T-helper 1 cell treated with Interleukin-12 subunit alpha and Interleukin-12 subunit beta and Interleukin-4 antibody, amounts not matched to agents 30 μg/mL and 1 μg/mL, for 36 hours (primary cell): Measurements from ENCODE around the gene NEIL1.

Experiments used
- H3K27ac Mint-ChIP-seq: one replicate; pipeline ENCODE4 v1.8.0; 2021; ENCODE audit warnings: mild to moderate bottlenecking, mixed read lengths
- H3K27me3 Mint-ChIP-seq: one replicate; pipeline ENCODE4 v1.8.0; 2021; ENCODE audit warnings: low read depth, mixed read lengths
- H3K36me3 Mint-ChIP-seq: one replicate; pipeline ENCODE4 v1.8.0; 2021; ENCODE audit warnings: low read depth, mixed read lengths
- H3K4me1 Mint-ChIP-seq: one replicate; pipeline ENCODE4 v1.8.0; 2021; ENCODE audit warnings: low read depth, mixed read lengths
- H3K4me3 Mint-ChIP-seq: one replicate; pipeline ENCODE4 v1.8.0; 2021; ENCODE audit warnings: mild to moderate bottlenecking, moderate library complexity, mixed read lengths
- H3K9me3 Mint-ChIP-seq: one replicate; pipeline ENCODE4 v1.8.0; 2021; ENCODE audit warnings: mixed read lengths

The NEIL1 gene

DNA sequence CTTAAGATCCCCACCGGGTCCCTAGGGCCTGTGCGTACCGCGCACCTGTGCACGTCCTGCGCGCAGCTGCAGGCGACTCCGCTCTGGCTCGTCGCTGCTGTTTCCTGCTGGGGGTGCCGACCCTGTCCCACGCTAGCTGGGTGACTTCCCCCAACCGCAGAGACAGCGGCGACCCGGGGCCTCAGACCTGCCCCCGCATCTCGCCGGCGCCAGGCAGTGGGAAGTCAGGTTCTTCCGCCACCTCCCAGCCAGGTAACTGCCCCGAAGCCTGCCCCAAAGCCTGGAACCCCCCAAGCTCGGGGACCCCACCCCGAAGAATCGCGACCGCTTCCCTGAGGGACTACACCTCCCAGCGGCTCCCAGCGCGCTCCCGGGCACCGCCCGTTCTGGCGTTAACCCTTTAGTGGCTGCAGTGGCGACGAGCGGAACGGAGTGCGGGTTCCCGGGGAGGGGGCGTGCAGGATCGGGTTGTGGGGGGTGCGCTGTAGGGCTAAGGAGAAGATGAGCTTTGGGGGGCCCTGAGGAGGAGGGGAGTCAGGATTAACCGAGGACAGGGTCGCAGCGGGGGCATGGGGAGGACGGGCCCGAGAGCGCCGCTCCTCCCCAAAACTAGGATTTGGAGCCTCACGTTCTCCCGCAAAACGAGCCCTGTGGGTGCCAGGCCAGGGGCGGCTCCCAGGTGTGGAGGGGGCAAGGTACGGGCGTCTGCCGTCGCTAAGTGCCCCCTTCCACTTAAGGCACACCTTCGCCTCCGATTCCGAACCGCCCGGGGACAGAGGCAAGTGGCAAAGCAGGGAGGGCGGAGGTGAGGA, 589 bp downstream of the NEIL1 start:
- H3K4me1 Mint-ChIP-seq: peaks cover 23% of the 10 kb centered on the region
- H3K9me3 Mint-ChIP-seq: peaks cover 16% of the 10 kb centered on the region
- H3K4me3 Mint-ChIP-seq: peak overlapping the region; percentile 84
- H3K27me3 Mint-ChIP-seq: peaks cover 23% of the 10 kb centered on the region
- H3K27ac Mint-ChIP-seq: peak overlapping the region; percentile 65
- H3K36me3 Mint-ChIP-seq: peaks cover 26% of the 10 kb centered on the region

DNA sequence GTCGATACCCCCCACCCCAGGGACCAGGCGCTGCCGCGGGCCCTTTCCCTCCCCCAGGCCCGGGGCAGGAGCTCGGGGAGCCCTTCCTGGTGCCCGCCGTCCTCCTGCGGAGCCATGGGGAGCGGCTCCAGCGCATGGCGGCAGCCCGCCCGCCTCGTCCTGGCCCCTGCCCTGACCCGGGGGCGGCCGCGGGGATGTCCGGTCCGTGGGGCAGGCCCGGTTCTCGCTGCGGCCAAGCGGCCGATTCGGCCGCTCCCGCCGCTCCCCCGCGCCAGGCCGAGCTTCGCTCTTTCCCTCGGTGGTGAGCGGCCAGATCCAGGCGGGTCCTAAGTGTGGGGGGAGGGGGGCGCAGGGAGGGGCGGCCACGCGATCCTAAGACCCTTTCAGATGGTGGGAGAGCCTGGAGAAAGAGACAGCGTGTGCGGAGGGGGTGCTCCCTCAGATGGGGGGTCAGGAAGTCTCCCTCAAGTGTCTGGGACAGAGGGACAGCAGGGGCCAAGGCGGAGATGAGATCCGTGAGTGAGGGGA, 1.3 kb downstream of the NEIL1 start:
- H3K4me3 Mint-ChIP-seq: peak overlapping the region; percentile 31
- H3K9me3 Mint-ChIP-seq: peaks cover 16% of the 10 kb centered on the region
- no peak overlapping the region for H3K27ac Mint-ChIP-seq
- peaks cover 23% of the 10 kb centered on the region for H3K4me1 Mint-ChIP-seq
- peaks cover 23% of the 10 kb centered on the region for H3K27me3 Mint-ChIP-seq
- H3K36me3 Mint-ChIP-seq: peaks cover 26% of the 10 kb centered on the region

DNA sequence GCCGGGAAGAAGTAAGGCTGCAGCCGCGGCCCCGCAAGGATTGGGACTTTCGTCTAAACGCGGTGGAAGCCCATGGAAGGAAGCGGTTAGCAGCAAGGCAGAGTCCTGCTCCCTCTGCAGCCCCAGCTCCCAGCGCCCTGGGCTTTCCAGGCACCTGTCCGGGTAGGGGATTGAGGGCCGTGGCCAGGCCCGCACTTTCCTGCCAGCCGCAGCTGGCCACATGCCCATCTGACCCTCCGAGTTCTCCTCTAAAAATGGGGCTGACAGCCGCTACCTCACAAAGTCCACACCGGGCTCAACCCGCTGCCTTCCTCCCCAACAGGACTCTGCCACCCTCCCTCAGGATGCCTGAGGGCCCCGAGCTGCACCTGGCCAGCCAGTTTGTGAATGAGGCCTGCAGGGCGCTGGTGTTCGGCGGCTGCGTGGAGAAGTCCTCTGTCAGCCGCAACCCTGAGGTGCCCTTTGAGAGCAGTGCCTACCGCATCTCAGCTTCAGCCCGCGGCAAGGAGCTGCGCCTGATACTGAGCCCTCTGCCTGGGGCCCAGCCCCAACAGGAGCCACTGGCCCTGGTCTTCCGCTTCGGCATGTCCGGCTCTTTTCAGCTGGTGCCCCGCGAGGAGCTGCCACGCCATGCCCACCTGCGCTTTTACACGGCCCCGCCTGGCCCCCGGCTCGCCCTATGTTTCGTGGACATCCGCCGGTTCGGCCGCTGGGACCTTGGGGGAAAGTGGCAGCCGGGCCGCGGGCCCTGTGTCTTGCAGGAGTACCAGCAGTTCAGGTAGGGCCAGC, 1.9 kb downstream of the NEIL1 start:
- H3K9me3 Mint-ChIP-seq: peaks cover 16% of the 10 kb centered on the region
- no peak overlapping the region for H3K27ac Mint-ChIP-seq
- H3K36me3 Mint-ChIP-seq: peaks cover 29% of the 10 kb centered on the region
- H3K4me3 Mint-ChIP-seq: peak overlapping the region; percentile 31
- H3K4me1 Mint-ChIP-seq: peaks cover 23% of the 10 kb centered on the region
- H3K27me3 Mint-ChIP-seq: peaks cover 23% of the 10 kb centered on the region

DNA sequence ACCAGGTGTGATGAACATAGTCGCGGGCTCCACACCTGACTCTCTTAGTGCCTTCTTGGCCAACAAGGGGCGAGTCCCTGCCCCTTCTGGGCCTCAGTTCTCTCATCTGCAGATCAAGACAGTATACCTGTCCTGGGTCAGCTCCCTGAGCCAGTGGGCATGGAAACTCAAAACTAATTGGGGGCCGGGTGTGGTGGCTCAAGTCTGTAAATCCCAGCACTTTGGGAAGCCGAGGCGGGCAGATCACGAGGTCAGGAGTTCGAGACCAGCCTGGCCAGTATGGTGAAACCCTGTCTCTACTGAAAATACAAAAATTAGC, 2.5 kb downstream of the NEIL1 start:
- Mint-ChIP-seq H3K36me3 (peaks cover 29% of the 10 kb centered on the region), H3K27me3 (peaks cover 23% of the 10 kb centered on the region), H3K4me1 (peaks cover 23% of the 10 kb centered on the region), H3K9me3 (peaks cover 16% of the 10 kb centered on the region), H3K4me3 (peak overlapping the region; percentile 49), H3K27ac (peak overlapping the region; percentile 98)

DNA sequence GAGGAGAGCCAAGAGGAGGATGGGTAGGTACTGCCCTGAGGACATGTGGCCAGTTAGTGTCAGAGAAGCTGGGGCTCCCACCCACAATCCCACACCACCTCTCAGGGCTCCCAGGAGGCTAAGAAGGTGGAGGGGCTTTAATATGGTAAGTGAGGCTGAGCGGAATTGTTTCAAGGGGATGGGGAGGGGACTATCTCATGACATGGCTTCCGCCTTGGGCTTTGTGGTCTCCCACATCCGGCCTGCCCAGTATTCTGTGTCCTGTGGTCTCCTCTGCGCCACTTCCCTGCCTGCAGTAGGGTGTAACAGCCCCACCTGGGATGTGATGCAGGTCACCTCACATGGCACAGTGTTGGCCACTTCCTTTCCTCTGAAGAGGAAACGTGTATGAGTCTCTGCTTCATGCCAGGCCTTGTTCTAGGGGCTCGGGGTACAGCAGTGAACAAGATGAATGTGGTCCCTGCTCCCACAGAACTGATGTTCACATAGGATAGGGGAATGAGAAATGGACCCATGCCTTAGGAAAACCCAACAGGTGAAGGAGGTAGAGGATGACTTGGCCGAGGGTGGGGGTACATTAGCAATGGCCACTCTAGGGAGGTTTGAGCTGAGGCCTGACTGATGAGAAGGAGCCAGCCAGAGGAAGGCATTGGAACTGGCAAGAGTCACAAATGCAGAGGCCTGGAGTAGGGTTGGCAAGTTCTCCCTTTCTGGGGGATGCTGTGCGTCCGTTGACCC, 3.2 kb downstream of the NEIL1 start:
- H3K4me1 Mint-ChIP-seq: peaks cover 23% of the 10 kb centered on the region
- peaks cover 32% of the 10 kb centered on the region for H3K36me3 Mint-ChIP-seq

DNA sequence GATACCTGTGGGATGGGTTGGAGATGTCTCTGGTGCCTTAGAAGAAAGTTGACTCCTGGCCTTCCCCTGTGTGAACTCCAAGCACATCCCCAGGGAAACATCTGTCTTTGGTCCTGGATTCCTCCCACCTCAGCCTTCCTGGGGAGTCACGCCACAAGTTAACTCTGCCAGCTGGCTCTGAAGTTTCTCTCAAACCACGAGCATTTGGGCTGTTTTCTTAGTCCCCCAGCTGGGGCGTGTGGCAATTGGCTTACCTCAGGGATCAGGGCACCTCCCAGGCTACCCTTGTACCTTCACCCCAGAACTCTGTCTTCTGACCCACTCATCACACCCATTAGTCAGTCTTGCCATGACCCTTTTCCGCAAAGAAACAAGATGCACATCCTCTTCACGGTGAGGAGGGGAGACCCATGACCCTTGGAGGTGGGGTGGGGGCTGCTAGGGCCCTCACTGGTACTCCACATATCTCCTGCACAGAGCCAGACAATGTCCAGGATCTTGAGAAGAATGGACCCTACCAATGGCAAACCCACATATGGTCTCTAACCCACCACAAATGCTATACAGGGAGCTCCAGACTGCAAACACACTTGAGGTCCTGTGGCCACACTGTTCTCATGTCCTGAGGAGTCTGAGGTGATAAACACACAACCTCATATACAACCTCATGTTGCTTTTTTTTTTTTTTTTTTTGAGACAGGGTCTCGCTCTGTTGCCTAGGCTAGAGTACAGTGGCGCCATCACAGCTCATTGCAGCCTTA, 3.9 kb downstream of the NEIL1 start:
- Mint-ChIP-seq H3K4me1 (peaks cover 23% of the 10 kb centered on the region), H3K9me3 (peaks cover 16% of the 10 kb centered on the region), H3K27ac (peak overlapping the region; percentile 98), H3K4me3 (no peak overlapping the region), H3K27me3 (peaks cover 17% of the 10 kb centered on the region), H3K36me3 (peaks cover 32% of the 10 kb centered on the region)

More for the DNA sequence above, 3.2 kb downstream of the NEIL1 start:
- Mint-ChIP-seq H3K4me3 (peak overlapping the region; percentile 49), H3K9me3 (peaks cover 16% of the 10 kb centered on the region), H3K27me3 (peaks cover 23% of the 10 kb centered on the region), H3K27ac (peak overlapping the region; percentile 98)

DNA sequence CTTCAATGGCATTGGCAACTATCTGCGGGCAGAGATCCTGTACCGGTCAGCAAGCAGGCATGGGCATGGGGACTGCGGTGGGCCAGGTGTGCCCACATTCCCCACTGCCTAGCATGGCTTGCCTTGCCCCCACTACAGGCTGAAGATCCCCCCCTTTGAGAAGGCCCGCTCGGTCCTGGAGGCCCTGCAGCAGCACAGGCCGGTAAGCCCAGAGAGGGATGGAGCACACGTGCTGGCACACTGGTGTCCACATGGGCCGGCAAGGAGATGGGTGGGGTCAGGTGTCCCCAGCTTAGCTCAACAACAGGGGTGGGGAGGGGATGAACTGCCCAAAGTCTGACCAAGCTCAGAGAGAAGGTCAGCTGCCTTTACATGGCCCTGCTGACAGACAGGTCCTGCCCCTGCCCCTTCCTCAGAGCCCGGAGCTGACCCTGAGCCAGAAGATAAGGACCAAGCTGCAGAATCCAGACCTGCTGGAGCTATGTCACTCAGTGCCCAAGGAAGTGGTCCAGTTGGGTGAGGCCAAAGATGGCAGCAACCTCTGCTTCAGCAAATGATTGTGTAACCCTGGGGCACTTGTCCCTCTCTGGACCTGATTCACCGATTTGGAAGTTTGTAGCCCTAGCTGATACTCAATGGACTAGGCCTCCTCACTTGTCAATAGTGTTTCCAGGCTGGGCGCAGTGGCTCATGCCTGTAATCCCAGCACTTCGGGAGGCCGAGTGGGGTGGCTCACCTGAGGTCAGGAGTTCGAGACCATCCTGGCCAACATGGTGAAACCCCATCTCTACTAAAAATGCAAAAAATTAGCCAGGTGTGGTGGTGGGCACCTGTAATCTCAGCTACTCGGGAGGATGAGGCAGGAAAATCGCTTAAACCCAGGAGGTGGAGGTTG, 5.6 kb downstream of the NEIL1 start:
- Mint-ChIP-seq H3K9me3 (peaks cover 16% of the 10 kb centered on the region), H3K27me3 (peaks cover 8% of the 10 kb centered on the region), H3K4me1 (peaks cover 17% of the 10 kb centered on the region), H3K27ac (no peak overlapping the region), H3K4me3 (no peak overlapping the region), H3K36me3 (peaks cover 28% of the 10 kb centered on the region)

DNA sequence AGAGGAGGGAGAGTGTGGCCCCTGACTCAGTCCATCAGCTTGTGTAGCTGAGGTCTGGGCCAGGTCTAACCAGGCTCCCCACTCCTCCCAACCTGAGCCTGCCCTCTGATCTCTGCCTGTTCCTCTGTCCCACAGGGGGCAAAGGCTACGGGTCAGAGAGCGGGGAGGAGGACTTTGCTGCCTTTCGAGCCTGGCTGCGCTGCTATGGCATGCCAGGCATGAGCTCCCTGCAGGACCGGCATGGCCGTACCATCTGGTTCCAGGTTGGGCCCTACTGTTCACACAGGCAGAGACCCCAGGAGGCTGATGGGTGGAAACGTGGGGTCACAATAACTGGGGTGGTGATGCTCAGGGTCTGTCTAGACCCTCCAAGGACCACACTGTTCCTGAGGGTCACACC, 6.8 kb downstream of the NEIL1 start:
- Mint-ChIP-seq H3K4me3 (no peak overlapping the region), H3K27me3 (peaks cover 7% of the 10 kb centered on the region), H3K27ac (no peak overlapping the region), H3K36me3 (peaks cover 34% of the 10 kb centered on the region), H3K4me1 (peaks cover 15% of the 10 kb centered on the region), H3K9me3 (peaks cover 16% of the 10 kb centered on the region)

DNA sequence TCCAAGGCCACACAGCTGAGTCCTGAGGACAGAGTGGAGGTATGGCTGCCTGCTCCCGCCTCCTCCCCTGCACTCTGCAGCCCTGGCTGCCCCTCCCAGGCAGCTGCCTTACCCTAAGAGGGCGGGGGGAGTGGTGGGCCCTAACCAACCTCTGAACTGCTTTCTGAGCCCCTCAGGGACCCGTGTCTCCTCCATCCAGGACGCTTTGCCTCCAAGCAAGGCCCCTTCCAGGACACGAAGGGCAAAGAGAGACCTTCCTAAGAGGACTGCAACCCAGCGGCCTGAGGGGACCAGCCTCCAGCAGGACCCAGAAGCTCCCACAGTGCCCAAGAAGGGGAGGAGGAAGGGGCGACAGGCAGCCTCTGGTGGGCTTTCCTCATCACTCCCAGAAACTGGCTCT, 7.6 kb downstream of the NEIL1 start:
- Mint-ChIP-seq H3K27me3 (peaks cover 7% of the 10 kb centered on the region), H3K36me3 (peaks cover 34% of the 10 kb centered on the region), H3K27ac (peak overlapping the region; percentile 24), H3K4me3 (no peak overlapping the region), H3K4me1 (peaks cover 15% of the 10 kb centered on the region), H3K9me3 (peaks cover 15% of the 10 kb centered on the region)

DNA sequence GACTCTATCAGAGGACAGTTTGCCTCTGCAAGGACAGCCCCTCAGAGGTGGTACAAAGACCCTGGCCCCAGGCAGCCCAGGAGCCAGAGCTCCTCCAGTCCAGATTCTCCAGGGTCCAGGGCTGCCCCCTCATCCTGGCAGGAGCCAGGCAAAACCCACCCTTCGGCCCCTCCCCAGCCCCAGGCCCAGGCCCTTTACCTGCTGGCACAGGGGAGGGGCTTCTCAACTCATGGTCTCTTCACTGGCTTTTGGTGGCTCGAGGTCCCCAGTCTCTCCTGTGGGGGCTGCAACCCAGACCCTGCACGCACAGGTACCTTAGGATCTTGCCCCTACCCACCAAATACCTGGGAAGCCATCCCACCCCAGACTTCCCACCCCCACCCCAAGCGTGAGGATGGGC, 8.5 kb downstream of the NEIL1 start:
- Mint-ChIP-seq H3K27ac (no peak overlapping the region), H3K36me3 (peaks cover 27% of the 10 kb centered on the region), H3K4me3 (no peak overlapping the region), H3K27me3 (no peaks in the 10 kb centered on the region), H3K9me3 (peaks cover 6% of the 10 kb centered on the region), H3K4me1 (peaks cover 6% of the 10 kb centered on the region)

DNA sequence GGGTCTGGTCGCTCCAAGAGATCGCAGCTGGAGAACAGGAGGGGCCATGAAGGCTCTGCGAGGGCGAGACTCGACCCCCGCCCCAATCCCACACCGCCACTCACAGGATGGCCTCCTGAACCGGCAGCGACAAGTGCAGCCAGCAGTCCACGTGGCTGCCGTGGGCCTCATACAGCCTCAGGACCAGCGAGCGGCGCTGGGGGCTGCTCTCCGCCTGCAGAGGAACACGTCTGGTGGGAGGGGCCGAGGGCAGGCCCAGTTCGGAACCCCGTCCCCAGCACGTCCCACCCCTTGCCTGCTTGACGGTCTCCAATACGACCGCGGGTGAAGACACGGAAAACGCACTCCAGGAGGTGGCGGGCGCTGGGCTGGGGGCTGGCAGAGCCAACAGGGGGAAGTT, 9.2 kb downstream of the NEIL1 start:
- Mint-ChIP-seq H3K9me3 (no peaks in the 10 kb centered on the region), H3K4me3 (no peak overlapping the region), H3K27me3 (no peaks in the 10 kb centered on the region), H3K4me1 (no peaks in the 10 kb centered on the region), H3K36me3 (peaks cover 24% of the 10 kb centered on the region), H3K27ac (no peak overlapping the region)

DNA sequence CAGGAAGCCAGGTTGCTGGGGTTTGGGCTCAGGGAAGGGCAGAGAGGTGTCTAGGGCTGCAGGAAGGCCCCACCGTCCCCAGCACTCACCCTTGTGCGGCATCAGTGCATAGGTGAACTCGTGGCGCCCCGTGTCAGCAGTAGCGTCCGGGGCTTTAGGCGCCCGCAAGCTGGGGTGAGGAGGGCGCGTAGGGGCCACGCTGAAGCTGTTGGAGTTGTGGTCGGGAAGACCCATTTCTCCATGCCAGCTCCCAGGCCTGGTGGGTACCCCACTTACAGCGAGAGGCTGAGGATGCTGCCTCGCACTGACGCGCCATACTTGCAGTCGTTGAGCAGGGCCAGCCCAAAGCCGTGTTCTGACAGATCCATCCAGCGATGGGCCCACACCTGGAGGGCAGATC, 9.7 kb downstream of the NEIL1 start:
- Mint-ChIP-seq H3K4me3 (no peak overlapping the region), H3K9me3 (no peaks in the 10 kb centered on the region), H3K27me3 (no peaks in the 10 kb centered on the region), H3K27ac (no peak overlapping the region), H3K4me1 (no peaks in the 10 kb centered on the region), H3K36me3 (peaks cover 20% of the 10 kb centered on the region)

DNA sequence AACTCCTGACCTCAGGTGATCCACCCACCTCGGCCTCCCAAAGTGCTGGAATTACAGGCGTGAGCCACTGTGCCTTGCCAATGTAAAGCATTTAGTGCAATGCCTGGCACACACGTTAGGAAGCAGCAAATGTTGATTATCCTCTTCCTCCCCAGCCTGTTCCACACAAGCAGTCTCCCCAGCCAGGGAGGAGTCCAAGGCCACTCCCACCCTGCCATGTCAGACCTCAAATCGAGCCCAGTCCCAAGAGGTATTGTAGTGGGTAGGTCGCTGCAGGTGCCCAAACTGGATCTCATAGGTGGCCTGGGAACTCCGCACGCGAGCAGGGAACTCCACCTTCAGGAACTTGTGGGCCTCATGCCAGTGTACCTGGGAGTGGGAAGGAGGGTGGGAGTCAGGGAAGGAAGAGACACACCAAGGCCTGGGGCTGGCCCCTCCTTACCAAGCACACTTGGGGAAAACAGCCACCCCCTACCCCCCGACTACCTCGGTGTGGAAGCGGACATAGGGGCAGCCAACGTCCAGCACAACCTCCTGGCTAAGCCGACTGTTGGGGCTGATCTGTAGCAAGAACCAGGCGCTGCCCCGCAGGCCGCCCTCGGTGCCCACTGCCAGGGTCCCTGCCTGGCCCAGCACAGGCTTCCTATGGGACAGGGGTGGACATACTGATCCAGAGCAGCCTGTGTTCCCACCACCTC, 11.3 kb downstream of the NEIL1 start:
- H3K27ac Mint-ChIP-seq: no peak overlapping the region
- no peak overlapping the region for H3K4me3 Mint-ChIP-seq
- peaks cover 15% of the 10 kb centered on the region for H3K36me3 Mint-ChIP-seq
- H3K27me3 Mint-ChIP-seq: no peaks in the 10 kb centered on the region
- H3K9me3 Mint-ChIP-seq: no peaks in the 10 kb centered on the region
- H3K4me1 Mint-ChIP-seq: no peaks in the 10 kb centered on the region
